ENCODE measurements around the gene AJAP1.

AJAP1 gene

GRCh38 chr1:4638345-4638729, 16.1 kb upstream of the AJAP1 start:
- TF ChIP-seq CTCF (IDR thresholded peaks at IDR 0.05; ENCODE audit: low read depth, low read length) = no peak
- no peak for DNase-seq (ENCODE audit: extremely low read depth, low read depth)

GRCh38 chr1:4640931-4641330, 13.5 kb upstream of the AJAP1 start:
- DNase-seq (ENCODE audit: extremely low read depth, low read depth) = no peak
- TF ChIP-seq CTCF (IDR thresholded peaks at IDR 0.05; ENCODE audit: low read depth, low read length) = no peak

- no peak for TF ChIP-seq CTCF (IDR thresholded peaks at IDR 0.05; ENCODE audit: low read depth, low read length)
- DNase-seq (ENCODE audit: extremely low read depth, low read depth) = no peak
Observed at GRCh38 chr1:4647391-4647790, 7.0 kb upstream of the AJAP1 start.

GRCh38 chr1:4648657-4649056, 5.8 kb upstream of the AJAP1 start:
- DNase-seq (ENCODE audit: extremely low read depth, low read depth) = no peak
- no peak for TF ChIP-seq CTCF (IDR thresholded peaks at IDR 0.05; ENCODE audit: low read depth, low read length)

- no peak for TF ChIP-seq CTCF (IDR thresholded peaks at IDR 0.05; ENCODE audit: low read depth, low read length)
- DNase-seq (ENCODE audit: extremely low read depth, low read depth) = no peak
Observed at GRCh38 chr1:4650481-4650880, 3.9 kb upstream of the AJAP1 start.

GRCh38 chr1:4650981-4651380, 3.4 kb upstream of the AJAP1 start:
- TF ChIP-seq CTCF (IDR thresholded peaks at IDR 0.05; ENCODE audit: low read depth, low read length) = no peak
- DNase-seq (ENCODE audit: extremely low read depth, low read depth) = no peak

- TF ChIP-seq CTCF (IDR thresholded peaks at IDR 0.05; ENCODE audit: low read depth, low read length) = peak; percentile 84
- DNase-seq (ENCODE audit: extremely low read depth, low read depth) = no peak
Observed at GRCh38 chr1:4652631-4653327, 1.6 kb upstream of the AJAP1 start.

All from AG09319 (cell line).